ENCODE measurements around the gene CCDC83. TPM values are rescaled to one million over a fixed set of nuclear protein-coding genes. Genes with fewer than 3 reads are reported as not detected.
"Not testable (repeated sequence)": the region's sequence is repeated elsewhere in the genome, so short reads cannot be mapped to it uniquely, and the experiment has no call there.

The CCDC83 gene
- total RNA-seq, 1 experiment from 2014 or later = not detected

DNA sequence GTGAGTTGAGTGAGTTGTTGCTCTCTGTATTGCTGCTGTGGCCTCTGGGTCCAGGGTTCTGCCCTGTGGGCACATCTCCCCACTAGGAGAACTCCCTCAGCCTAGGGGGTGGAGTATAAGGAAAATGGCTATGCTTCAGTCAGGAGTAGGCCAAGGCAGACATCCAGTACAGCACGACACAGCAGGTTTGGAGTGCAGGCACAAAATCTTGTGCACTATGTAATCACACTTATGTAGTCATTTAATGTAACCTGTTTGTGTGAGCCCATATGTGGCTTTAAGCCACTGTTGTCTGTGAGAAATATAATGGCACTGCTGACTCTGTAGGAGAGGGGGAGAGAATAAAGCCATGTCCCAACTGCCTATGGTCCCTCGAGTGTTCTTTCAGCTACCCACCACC lies 90.1 kb downstream of the CCDC83 start:
- DNase-seq (ENCODE audit: low read depth) = no peak

- no peak for DNase-seq (ENCODE audit: low read depth)
Observed at GRCh38 chr11:85945788-85946187, 90.6 kb downstream of the CCDC83 start.

DNA sequence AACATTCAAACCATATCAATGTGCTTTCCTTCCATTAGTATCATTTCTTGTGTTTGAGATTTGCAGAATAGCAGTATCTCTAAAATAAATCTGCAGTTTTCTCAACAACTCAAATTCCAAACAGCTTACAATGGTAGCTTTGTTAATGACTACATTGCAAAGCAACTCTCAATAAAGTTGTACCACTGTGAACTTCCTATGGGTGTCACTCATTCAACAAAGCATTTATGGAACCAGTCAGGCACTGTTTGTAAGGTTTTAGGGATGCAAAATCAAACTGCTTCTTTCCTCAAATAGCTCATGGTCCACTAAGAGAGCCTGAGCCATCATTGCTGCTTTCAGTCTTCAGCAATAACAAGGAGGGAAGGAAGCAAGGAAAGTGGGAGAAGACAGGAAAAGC lies 91.0 kb downstream of the CCDC83 start:
- no peak for DNase-seq (ENCODE audit: low read depth)

- peak; percentile 28 for DNase-seq (ENCODE audit: low read depth)
Observed at GRCh38 chr11:85947431-85948272, 92.5 kb downstream of the CCDC83 start.

DNA sequence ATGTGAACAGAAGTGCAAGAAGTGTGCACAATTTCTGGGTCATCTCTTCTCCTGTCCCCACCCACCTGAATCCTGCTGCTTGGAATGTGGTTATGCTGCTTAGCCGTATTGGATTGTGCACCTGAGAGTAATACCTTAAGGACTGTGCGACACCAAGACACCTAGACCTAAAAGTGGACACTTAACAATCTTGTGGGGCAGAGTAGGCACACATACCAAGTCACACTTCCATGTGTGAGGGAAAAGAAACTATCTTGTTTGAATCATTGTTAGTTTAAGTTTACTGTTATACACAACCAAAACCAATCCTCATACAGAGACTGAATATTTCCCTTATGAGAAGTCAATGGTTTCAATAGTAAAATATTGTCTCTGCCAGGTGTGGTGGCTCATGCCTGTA lies 93.7 kb downstream of the CCDC83 start:
- no peak for DNase-seq (ENCODE audit: low read depth)

DNA sequence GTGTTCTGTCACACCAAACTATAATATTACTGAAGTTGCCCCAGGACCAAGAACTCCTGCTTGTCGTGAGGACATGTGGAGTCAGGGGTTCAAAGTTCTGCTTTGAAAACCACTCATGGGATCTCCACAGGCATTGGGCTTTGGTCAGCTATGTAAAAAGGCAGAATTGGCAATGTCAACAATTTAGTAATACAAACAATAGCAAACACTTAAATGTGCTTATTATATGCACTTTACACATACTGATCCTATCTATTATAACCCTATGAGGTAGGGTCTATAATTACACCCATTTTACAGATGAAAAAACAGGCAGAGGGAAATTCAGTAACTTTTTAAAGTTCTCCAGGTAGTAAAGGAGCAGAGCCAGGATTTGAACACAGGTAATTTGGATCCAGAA lies 94.6 kb downstream of the CCDC83 start:
- DNase-seq (ENCODE audit: low read depth) = no peak

DNA sequence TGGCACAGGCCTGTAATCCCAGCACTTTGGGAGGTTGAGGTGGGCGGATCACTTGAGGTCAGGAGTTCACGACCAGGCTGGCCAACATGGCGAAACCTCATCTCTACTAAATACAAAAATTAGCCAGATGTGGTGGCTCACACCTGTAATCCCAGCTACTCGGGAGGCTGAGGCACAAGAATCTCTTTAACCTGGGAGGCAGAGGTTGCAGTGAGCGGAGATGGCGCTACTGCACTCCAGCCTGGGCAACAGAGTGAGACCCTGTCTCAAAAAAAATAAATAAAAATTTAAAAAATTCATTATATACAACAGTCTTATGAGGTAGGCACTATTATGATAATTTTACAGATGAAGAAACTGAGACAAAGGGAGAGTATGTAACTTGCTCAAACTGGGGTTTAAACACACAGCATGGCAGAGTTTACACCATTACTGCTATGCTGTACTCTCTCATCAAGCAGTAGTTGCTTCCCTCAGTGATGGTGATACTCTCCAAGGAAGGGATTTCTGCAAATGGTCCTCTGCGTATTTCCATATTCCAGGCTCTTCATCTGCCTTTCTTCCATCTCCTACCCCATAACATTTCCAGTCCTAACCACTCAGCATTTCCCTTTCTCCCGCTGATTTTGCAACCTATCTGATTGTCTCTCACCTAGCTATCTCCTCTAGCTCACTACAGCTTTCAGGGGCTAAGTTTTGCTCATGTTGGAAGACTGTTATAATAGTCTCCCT lies 95.3 kb downstream of the CCDC83 start:
- no peak for DNase-seq (ENCODE audit: low read depth)

GRCh38 chr11:85951049-85951405 lies 95.8 kb downstream of the CCDC83 start:
- no peak for DNase-seq (ENCODE audit: low read depth)

GRCh38 chr11:85951428-85952107 lies 96.4 kb downstream of the CCDC83 start:
- DNase-seq (ENCODE audit: low read depth) = no peak

- DNase-seq (ENCODE audit: low read depth) = not testable (repeated sequence)
Observed at GRCh38 chr11:85952108-85952485, 96.9 kb downstream of the CCDC83 start.

GRCh38 chr11:85953491-85954143 lies 98.4 kb downstream of the CCDC83 start:
- no peak for DNase-seq (ENCODE audit: low read depth)

DNA sequence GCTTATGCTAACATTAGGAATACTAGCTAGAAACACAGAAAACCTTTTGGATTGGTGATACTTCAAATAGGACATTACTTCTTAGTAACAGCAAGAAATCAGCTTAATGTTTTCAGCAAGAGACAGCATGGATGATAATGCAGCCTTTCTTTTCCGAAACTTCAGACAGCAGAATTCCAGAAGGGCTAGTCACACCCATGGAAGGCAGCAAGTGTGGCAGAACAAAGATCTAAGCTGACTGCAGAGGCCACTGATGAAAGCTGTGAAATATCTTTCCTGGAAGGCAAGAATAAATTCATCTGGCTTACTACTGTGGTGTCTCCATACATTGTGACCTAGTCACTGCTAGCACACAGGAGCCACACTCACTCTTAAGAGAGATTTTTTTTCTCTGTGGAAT lies 100.3 kb downstream of the CCDC83 start:
- DNase-seq (ENCODE audit: low read depth) = no peak

DNA sequence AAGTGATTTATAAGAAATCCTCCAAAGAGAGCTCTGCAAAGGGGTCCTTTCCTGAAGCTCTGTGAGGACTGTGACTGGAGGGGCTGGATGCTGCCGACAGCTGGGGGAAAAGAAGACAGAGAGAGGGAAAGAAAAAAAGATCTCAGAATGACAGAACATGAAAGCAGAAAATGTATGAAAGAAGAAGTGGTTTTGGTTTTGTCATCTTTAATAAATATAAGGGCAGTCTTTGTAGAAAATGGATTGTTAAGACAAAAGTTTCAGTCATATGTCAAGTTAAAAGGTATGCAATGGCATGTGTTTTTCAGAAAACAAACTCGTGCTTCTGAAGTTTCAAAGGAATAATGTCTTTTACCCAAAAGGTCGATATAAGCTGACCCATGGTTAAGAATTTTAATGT lies 105.5 kb downstream of the CCDC83 start:
- no peak for DNase-seq (ENCODE audit: low read depth)

- DNase-seq (ENCODE audit: low read depth) = no peak
Observed at GRCh38 chr11:85961130-85961529, 105.9 kb downstream of the CCDC83 start.

GRCh38 chr11:85961930-85962363 lies 106.8 kb downstream of the CCDC83 start:
- DNase-seq (ENCODE audit: low read depth) = no peak

DNA sequence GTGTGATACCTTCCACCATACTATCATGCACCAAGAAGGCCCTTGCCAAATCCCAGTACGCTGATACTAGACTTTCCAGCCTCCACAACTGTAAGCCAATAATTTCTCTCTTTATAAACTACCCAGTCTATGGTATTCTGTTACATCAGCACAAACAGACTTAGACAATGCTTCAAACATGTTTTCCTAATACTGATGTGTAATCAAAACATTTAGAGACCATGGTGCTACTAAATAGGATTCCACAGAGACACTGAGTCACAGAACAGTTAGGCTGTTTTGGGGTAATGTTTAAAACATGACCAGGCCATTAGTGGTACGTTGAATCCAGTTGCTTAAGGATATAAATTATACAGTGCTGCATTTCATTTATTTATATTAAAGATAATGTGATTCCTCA lies 110.0 kb downstream of the CCDC83 start:
- DNase-seq (ENCODE audit: low read depth) = no peak

- no peak for DNase-seq (ENCODE audit: low read depth)
Observed at GRCh38 chr11:85967457-85967856, 112.3 kb downstream of the CCDC83 start.

Other genes starting within 250 kb of the CCDC83 start
- gene DLG2, start 228.0 kb upstream of the CCDC83 start, total RNA-seq (2014; rRNA removed; shearing (Covaris generic)) = 0.42 and 2.3 TPM in 2 replicates
- 61.1 and 81.1 TPM in 2 replicates for gene TMEM126B, start 226.8 kb upstream of the CCDC83 start, total RNA-seq (2014; rRNA removed; shearing (Covaris generic))
- gene TMEM126A, start 207.4 kb upstream of the CCDC83 start, total RNA-seq (2014; rRNA removed; shearing (Covaris generic)) = 64.4 and 105 TPM in 2 replicates
- gene CREBZF, start 190.3 kb upstream of the CCDC83 start, total RNA-seq (2014; rRNA removed; shearing (Covaris generic)) = 34.3 and 52.9 TPM in 2 replicates
- 1.1 and 1.4 TPM in 2 replicates for gene CCDC89, start 169.2 kb upstream of the CCDC83 start, total RNA-seq (2014; rRNA removed; shearing (Covaris generic))
- gene SYTL2, start 44.2 kb upstream of the CCDC83 start, total RNA-seq (2014; rRNA removed; shearing (Covaris generic)) = 28.1 and 59.4 TPM in 2 replicates
- 147 and 151 TPM in 2 replicates for gene PICALM, start 213.7 kb downstream of the CCDC83 start, total RNA-seq (2014; rRNA removed; shearing (Covaris generic))

All from Daoy (cell line).